PC-9 (cell line): ENCODE data around the gene FUZ.

ENCODE experiments used
- EZH2 ChIP-seq: fragments of 200-600 bp; sonication (generic); IDR thresholded peaks from 2 replicates; pipeline ENCODE4 v1.8.0; 2017; ENCODE audit warnings: antibody characterized with exemption, low read depth
- TF ChIP-seq, protein P1 (sequence below): fragments of 200-600 bp; sonication (generic); conservative IDR thresholded peaks from 2 replicates; pipeline ENCODE4 v1.6.1; 2017; ENCODE audit warnings: mixed run types, antibody characterized with exemption, mild to moderate bottlenecking, moderate library complexity

DNA sequence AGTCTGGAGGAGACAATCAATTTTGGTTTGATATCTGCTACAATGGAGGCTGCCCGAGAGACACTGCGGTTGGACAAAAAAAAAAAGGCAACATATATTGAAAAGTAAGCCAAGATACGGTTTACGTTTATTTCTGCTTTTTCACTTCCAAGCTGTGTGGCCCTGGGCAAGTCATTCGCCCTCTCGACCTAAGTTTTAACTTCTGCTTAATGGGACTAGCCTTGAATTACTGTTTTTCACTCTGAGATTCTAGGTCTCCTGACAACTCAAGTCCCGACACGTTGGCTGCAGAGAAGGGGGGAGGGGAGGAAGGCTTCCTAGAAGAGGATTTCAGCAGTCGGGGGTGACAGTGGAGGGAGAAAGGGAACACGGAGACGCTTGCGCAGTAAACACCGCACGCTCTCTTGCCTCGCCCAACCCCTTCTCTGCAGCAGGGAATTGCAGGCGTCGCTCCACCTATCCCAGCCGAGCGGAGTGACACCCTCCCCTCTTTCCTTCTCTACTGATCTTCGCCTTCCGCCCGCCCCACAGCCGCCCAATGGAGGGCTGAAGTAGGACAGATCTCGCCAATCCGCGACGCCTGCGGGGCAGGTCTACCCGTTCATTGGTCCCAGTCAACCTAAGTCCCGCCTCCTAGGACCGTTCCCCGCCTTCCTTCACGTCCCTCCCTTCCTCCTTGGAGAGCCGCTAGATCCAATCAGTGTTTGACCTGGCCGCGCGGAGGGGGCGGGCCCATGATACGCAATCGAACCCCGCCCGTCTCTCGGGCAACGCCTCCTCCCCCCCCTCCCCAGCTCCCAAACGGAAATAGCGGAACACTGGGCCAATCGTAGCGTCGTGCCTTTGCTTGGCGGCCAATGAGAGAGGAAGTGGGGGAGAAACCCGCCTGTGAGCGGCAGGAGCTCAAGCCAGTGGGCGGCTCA, 46.8 kb downstream of the FUZ start:
- TF ChIP-seq EZH2 = no peak
- TF ChIP-seq, protein P1, sequence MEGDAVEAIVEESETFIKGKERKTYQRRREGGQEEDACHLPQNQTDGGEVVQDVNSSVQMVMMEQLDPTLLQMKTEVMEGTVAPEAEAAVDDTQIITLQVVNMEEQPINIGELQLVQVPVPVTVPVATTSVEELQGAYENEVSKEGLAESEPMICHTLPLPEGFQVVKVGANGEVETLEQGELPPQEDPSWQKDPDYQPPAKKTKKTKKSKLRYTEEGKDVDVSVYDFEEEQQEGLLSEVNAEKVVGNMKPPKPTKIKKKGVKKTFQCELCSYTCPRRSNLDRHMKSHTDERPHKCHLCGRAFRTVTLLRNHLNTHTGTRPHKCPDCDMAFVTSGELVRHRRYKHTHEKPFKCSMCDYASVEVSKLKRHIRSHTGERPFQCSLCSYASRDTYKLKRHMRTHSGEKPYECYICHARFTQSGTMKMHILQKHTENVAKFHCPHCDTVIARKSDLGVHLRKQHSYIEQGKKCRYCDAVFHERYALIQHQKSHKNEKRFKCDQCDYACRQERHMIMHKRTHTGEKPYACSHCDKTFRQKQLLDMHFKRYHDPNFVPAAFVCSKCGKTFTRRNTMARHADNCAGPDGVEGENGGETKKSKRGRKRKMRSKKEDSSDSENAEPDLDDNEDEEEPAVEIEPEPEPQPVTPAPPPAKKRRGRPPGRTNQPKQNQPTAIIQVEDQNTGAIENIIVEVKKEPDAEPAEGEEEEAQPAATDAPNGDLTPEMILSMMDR = no peak
